SIG-M5 treated with dmso at 0.1 percent for 504 hours (cell line): Measurements from ENCODE around the gene AP1S1.
"Not testable (repeated sequence)": the region's sequence is repeated elsewhere in the genome, so short reads cannot be mapped to it uniquely, and the experiment has no call there.

Experiments used
- DNase-seq: peaks from one replicate; lab custom pipeline; 2025; ENCODE audit not compliant: unreplicated experiment; lab: John Stamatoyannopoulos, UW

The AP1S1 gene

GRCh38 chr7:101199522-101199921, 45.2 kb downstream of the AP1S1 start:
- DNase-seq, result not testable (repeated sequence)

GRCh38 chr7:101200504-101200861, 46.2 kb downstream of the AP1S1 start:
- DNase-seq, result no peak

GRCh38 chr7:101200862-101201599, 46.8 kb downstream of the AP1S1 start, which contains the start of gene MOGAT3:
TSS of gene MOGAT3 (minus strand) at chr7:101201036. CDS start at chr7:101200854, 182 bp downstream.
- DNase-seq, result no peak

DNA sequence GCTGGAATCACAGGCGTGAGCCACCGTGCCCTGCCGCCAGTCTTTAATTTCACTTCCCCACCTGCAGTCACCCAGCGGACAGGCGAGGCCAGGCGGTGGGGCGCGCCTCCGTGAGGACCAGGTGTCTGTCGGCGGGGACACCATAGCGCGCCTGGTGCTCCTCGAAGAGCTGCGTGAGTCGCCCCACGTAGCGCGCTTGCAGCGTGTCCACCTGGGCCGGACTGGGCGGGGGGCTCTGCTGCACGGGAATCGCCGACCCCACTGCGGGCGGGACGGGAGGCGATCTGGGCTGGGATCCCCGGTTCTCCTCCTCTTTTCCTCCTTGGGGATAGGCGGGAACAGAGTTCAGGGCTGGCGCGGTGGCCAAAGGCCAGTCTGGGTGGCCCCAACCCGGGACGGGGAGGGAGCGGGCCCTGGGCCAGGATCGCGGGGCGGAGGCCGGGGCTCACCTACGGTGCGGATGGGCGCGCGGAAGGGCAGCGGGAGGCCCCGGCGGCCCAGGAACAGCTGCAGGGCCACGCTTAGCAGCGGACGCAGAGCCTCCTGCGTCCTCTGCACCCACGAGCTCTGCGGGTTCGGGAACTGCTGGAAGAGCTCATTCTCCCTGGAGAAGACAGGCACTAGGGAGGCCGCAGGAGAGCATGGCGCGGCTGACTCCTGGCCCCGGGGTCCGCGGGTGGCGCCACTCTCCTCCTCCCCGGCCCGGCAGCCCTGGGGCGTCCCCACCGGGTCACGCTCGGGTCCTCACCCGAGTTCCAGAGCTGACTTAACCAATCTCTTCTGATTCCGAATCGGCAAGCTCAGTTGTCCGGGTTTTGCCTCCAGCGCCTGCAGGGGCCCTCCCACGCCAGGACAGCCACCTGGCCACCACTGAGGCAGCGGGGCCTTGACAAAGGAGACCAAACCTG, 47.7 kb downstream of the AP1S1 start:
- DNase-seq, result no peak

DNA sequence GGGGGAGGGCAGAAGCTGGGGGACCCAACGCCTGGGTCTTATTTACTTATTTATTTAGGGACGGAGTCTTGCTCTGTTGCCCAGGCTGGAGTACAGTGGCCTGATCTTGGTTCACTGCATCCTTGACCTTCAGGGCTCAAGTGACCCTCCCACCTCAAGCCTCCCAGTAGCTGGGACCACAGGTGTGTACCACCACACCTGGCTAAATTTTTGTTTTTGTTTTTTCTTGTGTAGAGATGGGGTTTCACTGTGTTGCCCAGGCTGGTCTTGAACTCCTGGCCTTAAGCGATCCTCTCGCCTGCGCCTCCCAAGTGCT, 48.3 kb downstream of the AP1S1 start:
- no peak for DNase-seq

GRCh38 chr7:101203740-101204738, 49.8 kb downstream of the AP1S1 start:
- peak; percentile 66 for DNase-seq

DNA sequence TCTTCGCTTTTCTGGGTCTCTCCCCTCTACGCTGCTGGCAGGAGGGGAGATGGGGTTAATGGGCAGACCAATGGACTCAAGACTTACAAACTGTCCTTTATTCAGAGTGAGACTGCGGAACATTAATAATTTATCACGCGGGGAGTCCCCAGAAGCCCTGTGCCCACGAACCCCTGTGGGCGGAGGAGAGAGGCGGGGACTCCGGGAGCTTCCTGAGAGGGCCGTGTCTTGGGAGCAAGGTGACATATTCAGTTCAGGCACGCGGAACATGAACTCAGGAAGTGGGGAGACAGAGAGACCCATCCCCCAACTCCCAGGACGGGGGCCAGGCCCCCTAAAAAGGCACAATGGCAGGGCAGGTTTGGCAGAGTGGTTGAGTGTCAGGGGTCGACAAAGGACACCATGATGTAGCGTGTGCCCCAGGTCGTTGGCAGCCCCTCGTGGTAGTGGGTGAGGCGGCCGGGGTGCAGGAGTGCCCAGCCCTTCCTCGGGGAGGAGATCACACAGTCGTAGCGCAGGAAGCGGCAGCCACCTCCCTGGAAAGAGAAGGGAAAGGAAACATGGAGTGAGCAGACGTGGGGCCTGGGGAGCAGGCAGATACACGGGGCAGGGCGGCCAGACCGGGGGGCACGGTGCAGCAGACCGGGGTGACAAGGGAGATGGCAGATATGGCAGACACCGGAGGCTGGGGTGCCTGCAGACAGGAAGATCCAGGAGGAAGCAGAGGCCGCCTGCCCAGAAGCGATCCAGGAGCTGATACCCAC, 51.8 kb downstream of the AP1S1 start:
- no peak for DNase-seq

DNA sequence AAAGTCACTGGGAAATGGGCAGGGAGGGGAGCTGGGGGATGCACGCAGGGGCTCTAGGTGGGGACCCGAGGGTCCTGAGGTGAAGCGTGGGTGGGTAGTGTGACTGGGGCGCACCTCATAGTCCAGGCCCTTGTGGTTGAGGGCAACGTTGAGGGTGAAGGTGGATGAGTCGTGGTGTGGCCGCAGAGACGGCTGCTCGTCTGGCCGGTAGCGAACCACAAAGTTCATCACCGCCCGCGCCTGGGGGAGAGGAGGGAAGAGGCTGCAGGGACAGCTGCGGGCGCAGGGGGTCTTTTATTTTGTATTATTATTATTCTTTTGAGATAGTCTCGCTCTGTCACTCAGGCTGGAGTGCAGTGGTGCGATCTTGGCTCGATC, 52.4 kb downstream of the AP1S1 start:
- DNase-seq, result no peak

- no peak for DNase-seq
Observed at GRCh38 chr7:101207459-101207858, 53.2 kb downstream of the AP1S1 start.

GRCh38 chr7:101208794-101209193, 54.5 kb downstream of the AP1S1 start:
- DNase-seq, result no peak

- DNase-seq, result no peak
Observed at GRCh38 chr7:101210143-101210542, 55.9 kb downstream of the AP1S1 start.
